ENCODE data around the gene GRM2.

DNA sequence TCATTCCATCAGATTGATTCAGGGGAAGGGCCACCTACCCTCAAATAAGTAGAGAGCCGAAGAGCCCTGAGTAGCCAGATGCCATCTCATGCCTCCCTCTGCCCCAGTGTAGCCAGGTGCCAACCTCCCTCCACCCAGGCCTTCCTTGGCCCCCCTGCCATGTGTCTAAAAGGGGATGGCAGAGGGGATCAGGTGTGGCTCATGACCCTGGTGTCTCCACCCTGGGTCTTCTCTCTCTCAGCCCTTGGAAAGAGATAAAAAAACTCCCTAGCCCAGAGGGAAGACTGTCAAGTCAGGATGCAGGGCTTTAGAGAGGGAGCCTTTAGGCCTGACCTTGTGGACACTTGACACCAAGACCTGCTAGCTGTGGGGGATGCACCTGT is 5.2 kb downstream of the GRM2 start:
- TF ChIP-seq CTCF (IDR thresholded peaks at IDR 0.05) (no peak), POLR2A (IDR thresholded peaks at IDR 0.05) (no peak)

Data from adrenal gland (tissue), 5 donors.